Stimulated activated CD4-positive, alpha-beta T cell treated with anti-CD3 and anti-CD28 coated beads, Interleukin-12 subunit alpha, Interleukin-12 subunit beta, amount 100 ng/mL, for 24 hours (primary cell): ENCODE results near the gene MXI1.
"Not testable (repeated sequence)": the region's sequence is repeated elsewhere in the genome, so short reads cannot be mapped to it uniquely, and the experiment has no call there.

Source experiments
- DNase-seq, 2 experiments: peaks; one replicate each; pipeline ENCODE4 v3.0.0-alpha.2; 2020; ENCODE audit warnings: low read depth in 2 of 2

The MXI1 gene

DNA sequence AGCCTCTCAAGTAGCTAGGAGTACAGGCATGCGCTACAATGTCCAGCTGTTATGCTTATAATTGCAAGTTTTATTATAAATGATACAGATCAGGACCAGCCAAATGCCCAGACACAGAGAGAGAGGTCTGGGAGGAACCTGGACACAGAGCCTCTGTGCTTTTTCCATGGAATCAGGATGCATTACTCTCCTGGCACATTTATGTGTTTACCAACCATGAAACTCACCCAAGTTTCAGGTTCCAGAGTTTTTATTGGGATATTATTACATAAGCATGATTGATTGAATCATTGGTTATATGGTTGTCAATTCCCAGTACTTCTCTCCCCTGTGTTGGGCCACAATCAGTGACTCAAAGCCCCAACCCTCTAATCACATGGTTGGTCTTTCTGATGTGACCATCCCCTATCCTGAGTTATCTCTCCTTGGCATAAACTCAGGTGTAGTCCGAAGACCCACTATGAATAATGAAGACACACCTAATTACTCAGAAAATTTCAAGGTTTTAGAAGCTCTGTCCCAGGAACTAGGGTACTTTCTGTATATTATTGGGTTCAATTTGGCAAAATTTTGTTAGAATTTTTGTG is 30.6 kb downstream of the MXI1 start:
- DNase-seq = no peak

- DNase-seq = no peak
These were observed 32.5 kb downstream of the MXI1 start for GRCh38 chr10:110239892-110240291.

- DNase-seq = no peak
These were observed 34.0 kb downstream of the MXI1 start for GRCh38 chr10:110241407-110241806.

GRCh38 chr10:110241841-110242240 is 34.4 kb downstream of the MXI1 start:
- no peak for DNase-seq

GRCh38 chr10:110242511-110242910 is 35.1 kb downstream of the MXI1 start:
- DNase-seq = no peak

DNA sequence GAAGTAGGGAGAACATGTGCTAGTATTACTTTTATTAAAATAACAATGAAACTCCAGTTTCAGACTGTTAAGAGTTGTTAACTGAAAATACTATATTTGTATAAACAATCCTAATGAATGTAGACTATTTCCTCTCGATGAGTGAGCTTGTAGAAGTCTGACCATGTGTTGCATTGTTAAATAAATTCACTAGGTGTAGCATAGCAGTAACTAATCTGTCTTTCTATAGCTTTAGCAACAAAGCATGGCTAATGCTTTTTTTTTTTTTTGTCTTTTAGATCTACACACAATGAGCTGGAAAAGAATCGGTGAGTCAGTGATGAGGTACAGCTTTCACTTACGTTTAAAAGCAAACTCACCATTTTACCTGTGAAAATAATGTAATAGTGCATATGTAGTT is 37.1 kb downstream of the MXI1 start:
- DNase-seq = no peak

GRCh38 chr10:110247833-110248232 is 40.4 kb downstream of the MXI1 start:
- not testable (repeated sequence) for DNase-seq

DNA sequence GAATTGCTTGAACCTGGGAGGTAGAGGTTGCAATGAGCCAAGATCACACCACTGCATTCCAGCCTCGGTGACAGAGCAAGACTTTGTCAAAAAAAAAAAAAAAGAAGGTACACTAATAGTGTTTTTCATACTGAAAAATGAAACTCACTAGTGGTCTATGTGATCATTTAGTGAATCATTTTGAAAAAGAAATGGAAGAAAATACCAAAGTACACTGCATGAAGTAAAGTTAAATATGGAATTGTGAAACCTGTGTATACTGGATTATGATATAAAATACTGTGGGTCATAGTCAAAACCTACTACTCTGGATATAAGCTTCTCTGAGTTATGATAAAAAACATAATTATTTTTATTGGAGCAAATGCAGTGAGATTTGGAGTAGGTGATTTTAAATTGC is 42.1 kb downstream of the MXI1 start:
- DNase-seq = not testable (repeated sequence)

DNA sequence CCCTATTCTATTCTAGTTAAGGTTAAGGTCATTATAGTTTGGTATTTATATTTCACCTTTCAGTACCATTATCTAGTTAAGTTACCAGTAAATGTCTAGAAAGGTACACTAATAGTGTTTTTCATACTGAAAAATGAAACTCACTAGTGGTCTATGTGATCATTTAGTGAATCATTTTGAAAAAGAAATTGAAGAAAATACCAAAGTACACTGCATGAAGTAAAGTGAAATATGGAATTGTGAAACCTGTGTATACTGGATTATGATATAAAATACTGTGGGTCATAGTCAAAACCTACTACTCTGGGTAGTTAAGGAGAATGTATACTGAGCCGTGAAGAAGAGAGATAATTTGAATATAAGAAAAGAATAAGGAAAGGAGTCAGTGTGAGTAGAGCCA is 44.0 kb downstream of the MXI1 start:
- DNase-seq = not testable (repeated sequence)

GRCh38 chr10:110252151-110252550 is 44.7 kb downstream of the MXI1 start:
- no peak for DNase-seq

GRCh38 chr10:110254467-110254866 is 47.1 kb downstream of the MXI1 start:
- no peak for DNase-seq

DNA sequence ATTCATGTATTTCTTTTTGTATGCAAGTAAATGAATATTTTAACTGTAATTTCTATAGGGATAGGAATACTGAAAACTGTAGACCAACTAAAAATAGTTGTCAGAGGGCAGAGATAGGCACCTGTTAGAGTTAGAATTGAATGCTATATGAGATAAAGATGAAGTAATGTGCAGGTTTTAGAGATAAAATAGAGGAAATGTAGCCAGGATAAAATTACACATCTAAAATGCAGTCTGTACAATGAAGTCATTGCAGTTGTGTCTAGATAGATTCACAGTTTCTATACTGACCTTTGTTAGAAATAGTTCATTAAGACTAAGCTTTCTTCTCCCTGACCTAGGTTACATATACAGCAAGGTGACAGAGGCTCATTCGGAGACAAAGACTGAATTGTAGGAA is 51.1 kb downstream of the MXI1 start:
- DNase-seq = no peak

DNA sequence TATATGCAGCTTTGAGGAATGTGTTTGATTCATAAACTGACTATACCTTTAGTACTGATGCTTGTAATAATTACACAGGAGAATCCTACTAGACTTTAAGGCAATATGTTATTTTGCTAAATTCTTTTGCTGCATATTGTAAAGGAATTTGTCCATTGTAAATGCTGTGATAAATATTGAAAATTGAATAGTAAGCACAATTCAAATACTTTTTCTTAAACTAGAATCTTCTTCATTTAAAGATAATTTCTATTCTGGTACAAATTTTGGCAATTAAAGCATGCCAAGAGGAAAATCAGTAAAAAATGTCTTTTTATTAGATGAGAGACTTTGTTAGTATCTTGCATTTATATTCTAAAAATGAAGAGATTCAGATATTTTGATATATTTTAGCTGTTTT is 51.9 kb downstream of the MXI1 start:
- no peak for DNase-seq

DNA sequence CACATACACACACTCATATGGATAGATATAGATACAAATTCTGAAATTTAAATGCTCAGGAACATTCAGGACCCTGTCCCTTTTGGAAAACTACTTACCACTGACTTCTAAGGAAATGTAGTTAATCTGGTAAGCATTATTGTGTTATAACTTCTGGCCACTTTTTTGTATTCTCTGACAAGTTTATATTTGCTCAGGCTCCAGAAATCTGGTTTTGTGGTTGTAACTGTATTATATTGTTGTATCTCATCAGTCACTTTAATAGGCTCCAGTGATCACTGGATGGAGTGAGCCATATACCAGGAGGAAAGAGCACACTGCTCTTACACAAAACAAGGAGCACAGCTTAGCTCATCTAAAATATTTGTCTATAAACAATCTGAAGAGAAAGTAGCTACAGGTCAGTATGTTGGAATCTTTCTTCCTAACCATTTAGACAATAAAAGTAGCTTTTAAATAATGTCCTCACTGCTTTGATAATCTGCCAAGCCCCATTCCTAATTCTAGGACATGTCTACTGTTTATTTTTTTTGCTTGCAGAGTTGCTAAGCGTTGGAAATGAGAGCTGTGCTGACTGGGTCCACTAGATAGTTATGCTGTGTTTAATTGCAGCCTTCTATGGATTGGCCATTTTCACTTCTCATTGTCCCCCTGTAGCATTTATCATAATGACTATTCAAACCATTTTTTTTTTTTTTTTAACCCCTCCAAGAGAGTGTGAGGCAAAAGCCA is 53.5 kb downstream of the MXI1 start:
- DNase-seq = no peak

GRCh38 chr10:110263164-110263563 is 55.8 kb downstream of the MXI1 start:
- DNase-seq = no peak

- no peak for DNase-seq
These were observed 58.3 kb downstream of the MXI1 start for GRCh38 chr10:110265573-110266193.

- no peak for DNase-seq
These were observed 59.9 kb downstream of the MXI1 start for GRCh38 chr10:110267276-110267675.

GRCh38 chr10:110268442-110268841 is 61.0 kb downstream of the MXI1 start:
- no peak for DNase-seq

- DNase-seq = no peak
These were observed 61.6 kb downstream of the MXI1 start for GRCh38 chr10:110268971-110269370.

DNA sequence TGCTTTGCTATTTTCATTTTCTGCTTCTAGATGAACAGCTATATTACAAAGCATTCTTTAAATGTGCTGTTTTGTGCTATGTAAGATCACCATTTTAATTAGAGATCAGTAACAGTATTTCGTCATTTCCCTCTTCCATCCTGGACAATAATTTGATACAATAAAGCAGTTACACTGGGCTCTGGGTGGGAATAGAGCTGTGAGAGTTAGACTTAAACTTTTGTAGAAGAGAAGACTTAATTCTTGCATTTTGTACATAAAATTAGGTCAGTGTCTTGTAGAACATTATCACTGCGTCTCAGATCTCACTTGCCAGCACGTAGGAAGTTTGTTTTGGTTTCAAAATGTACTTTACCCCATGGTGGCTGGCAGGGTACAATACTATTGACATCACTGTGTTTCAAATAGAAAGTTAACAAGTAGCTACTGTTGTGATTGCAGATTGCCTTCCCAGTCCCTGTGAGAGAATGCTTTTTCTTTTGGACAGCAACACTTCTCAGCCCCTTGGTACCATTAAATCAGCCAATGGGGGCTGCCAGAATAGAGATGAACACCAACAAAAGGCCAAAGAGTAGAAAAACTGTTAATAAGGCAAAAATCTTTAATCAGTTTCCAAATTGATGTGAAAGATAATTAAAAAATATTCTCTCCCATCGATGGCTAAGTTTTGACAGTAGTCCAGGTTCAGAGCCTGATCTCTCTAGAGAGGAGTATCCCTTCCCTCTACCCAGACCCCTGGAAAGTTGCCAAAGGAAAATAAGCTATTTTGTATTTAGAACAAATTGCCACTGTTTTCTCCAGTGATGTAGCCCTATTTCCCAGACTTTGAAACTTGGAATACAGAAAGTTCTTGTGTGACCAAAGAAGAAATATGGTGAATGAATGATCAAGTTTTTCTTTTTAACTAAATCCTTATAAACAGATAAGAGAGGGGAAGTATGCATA is 62.2 kb downstream of the MXI1 start:
- DNase-seq = no peak

DNA sequence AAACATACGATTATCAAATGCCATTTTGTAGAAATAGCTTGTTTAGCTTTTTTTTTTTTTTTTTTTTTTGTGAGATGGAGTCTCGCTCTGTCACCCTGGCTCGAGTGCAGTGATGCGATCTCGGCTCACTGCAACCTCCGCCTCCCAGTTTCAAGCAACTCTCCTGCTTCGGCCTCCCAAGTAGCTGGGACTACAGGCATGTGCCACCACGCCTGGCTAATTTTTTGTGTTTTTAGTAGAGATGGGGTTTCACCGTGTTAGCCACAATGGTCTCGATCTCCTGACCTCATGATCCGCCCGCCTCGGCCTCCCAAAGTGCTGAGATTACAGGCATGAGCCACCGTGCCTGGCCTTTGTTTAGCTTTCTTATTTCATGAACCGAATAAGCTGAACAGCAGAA is 65.6 kb downstream of the MXI1 start:
- DNase-seq = not testable (repeated sequence)

DNA sequence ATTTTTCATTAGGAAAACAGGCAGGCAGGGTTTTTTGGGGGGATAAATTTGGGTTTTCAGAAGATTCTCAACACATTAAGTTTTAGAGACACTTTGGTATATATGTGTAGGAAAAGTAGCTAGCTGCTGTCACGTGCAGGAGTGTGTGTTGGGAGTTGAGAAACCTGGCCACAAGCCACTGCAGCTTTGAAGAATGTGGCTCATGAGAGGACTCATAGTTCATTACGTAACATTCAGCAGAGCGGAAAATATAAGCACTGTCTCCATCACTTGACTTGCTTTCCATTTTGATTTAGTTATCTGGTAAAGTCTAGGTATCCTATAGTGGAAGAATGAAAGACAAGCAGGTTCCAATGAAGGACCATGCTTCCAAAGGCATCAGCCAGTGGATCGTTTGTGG is 66.1 kb downstream of the MXI1 start:
- DNase-seq = no peak
